Measurements from ENCODE around the gene NREP.

The NREP gene

DNA sequence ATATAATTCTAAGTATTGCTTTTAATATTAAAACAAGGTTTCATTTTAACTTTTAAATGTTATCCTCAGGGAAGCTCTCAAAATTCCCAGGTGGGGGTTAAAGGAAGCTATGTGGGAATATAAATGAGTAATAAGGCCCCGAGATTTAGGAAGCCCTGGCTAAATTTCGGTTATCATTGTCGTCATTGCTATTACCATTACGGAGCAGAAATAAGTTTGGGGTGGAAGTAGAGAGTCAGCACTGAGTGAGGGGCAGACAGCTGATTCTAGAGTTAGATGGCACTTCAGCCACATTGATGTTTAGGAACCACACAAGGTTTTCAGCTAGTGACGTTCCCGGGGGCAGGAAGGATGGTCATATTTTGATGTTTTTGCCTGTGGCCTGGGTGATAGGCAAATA is 74.9 kb downstream of the NREP start:
- no peak for DNase-seq (ENCODE audit: low read depth, low spot score)
- no peak overlapping the region for H3K9ac ChIP-seq (ENCODE audit: insufficient read length, low read depth)
- no peaks in the 10 kb centered on the region for H3K36me3 ChIP-seq (ENCODE audit: insufficient read depth, insufficient read length, low read length)
- H3K4me3 ChIP-seq (ENCODE audit: insufficient read length, low read depth) = no peak overlapping the region
- no peak for TF ChIP-seq ZNF274 (IDR thresholded peaks at IDR 0.05; ENCODE audit: low read depth, low read length)
- no peak for TF ChIP-seq SUZ12 (IDR thresholded peaks at IDR 0.05; ENCODE audit: extremely low read depth, insufficient read depth, insufficient read length)
- no peak for TF ChIP-seq YY1 (IDR thresholded peaks at IDR 0.05; ENCODE audit: insufficient read depth, insufficient read length)
- no peaks in the 10 kb centered on the region for H3K27me3 ChIP-seq (ENCODE audit: insufficient read depth, insufficient read length)
- H3K4me1 ChIP-seq (ENCODE audit: insufficient read depth, insufficient read length) = no peaks in the 10 kb centered on the region
- H3K9me3 ChIP-seq (ENCODE audit: insufficient read depth, low read length) = no peaks in the 10 kb centered on the region

- no peaks in the 10 kb centered on the region for H3K9me3 ChIP-seq (ENCODE audit: insufficient read depth, low read length)
- no peak for DNase-seq (ENCODE audit: low read depth, low spot score)
- no peak overlapping the region for H3K9ac ChIP-seq (ENCODE audit: insufficient read length, low read depth)
- H3K4me1 ChIP-seq (ENCODE audit: insufficient read depth, insufficient read length) = no peaks in the 10 kb centered on the region
- no peak for TF ChIP-seq ZNF274 (IDR thresholded peaks at IDR 0.05; ENCODE audit: low read depth, low read length)
- TF ChIP-seq YY1 (IDR thresholded peaks at IDR 0.05; ENCODE audit: insufficient read depth, insufficient read length) = no peak
- TF ChIP-seq SUZ12 (IDR thresholded peaks at IDR 0.05; ENCODE audit: extremely low read depth, insufficient read depth, insufficient read length) = no peak
- no peaks in the 10 kb centered on the region for H3K36me3 ChIP-seq (ENCODE audit: insufficient read depth, insufficient read length, low read length)
- no peak overlapping the region for H3K4me3 ChIP-seq (ENCODE audit: insufficient read length, low read depth)
- no peaks in the 10 kb centered on the region for H3K27me3 ChIP-seq (ENCODE audit: insufficient read depth, insufficient read length)
These were observed 75.4 kb downstream of the NREP start for GRCh38 chr5:111681414-111682120.

DNA sequence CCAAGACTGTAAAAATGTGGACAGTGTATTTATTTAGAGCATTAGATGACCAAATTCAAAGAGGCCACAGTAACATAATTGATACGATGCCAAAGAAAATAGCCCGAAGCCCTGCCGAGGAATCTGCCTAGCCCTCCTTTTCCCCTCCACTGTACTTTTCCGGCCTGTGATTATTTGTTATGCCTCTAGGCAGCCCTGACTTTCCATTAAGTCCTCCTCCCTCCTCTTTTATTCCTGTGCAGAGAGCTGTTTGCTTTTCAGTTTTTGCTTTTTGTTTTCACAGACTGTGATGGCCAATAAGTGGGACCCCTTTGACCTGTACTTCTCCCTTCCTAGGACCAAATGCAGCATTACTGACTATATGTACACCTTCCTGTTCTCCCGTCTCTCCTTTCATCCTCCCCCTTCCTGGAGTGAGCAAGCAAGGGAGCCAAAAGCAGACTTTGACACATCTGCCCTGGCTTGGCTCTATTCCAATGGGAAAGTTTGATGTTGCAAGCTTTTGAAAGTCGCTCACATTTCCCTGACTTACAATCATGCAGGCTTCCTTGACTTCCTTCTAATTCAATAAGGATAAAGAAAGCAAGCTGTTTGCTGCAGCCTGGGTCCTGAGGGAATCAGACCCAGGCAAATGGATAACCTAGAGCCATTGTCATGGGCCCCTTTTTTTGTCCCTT is 76.1 kb downstream of the NREP start:
- no peak for DNase-seq (ENCODE audit: low read depth, low spot score)
- TF ChIP-seq ZNF274 (IDR thresholded peaks at IDR 0.05; ENCODE audit: low read depth, low read length) (no peak), YY1 (IDR thresholded peaks at IDR 0.05; ENCODE audit: insufficient read depth, insufficient read length) (no peak), SUZ12 (IDR thresholded peaks at IDR 0.05; ENCODE audit: extremely low read depth, insufficient read depth, insufficient read length) (no peak)
- Histone ChIP-seq H3K4me1 (ENCODE audit: insufficient read depth, insufficient read length) (no peaks in the 10 kb centered on the region), H3K36me3 (ENCODE audit: insufficient read depth, insufficient read length, low read length) (no peaks in the 10 kb centered on the region), H3K9me3 (ENCODE audit: insufficient read depth, low read length) (no peaks in the 10 kb centered on the region), H3K4me3 (ENCODE audit: insufficient read length, low read depth) (no peak overlapping the region), H3K27me3 (ENCODE audit: insufficient read depth, insufficient read length) (no peaks in the 10 kb centered on the region), H3K9ac (ENCODE audit: insufficient read length, low read depth) (no peak overlapping the region)

DNA sequence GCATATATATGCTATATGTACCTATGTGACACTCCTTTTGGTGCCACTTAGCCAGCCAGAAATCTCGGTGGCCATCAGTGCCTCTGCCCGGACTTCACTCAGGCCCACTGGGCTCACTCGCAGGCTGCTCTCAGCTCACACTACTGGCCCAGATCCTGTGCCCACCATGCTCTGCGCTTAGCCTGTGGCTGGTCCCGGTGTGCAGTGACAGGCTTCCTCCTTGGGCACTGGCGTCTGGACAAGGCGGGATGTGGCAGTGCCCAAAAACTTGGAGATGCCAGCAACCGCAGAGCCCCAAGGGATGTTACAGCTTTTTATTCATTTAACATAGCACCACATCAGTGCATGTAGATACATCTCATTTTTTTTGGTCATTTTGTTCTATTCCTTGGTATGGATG is 77.4 kb downstream of the NREP start:
- Histone ChIP-seq H3K9ac (ENCODE audit: insufficient read length, low read depth) (no peak overlapping the region), H3K4me1 (ENCODE audit: insufficient read depth, insufficient read length) (no peaks in the 10 kb centered on the region), H3K4me3 (ENCODE audit: insufficient read length, low read depth) (no peak overlapping the region), H3K27me3 (ENCODE audit: insufficient read depth, insufficient read length) (no peaks in the 10 kb centered on the region), H3K9me3 (ENCODE audit: insufficient read depth, low read length) (no peaks in the 10 kb centered on the region), H3K36me3 (ENCODE audit: insufficient read depth, insufficient read length, low read length) (no peaks in the 10 kb centered on the region)
- no peak for DNase-seq (ENCODE audit: low read depth, low spot score)
- no peak for TF ChIP-seq SUZ12 (IDR thresholded peaks at IDR 0.05; ENCODE audit: extremely low read depth, insufficient read depth, insufficient read length)
- no peak for TF ChIP-seq YY1 (IDR thresholded peaks at IDR 0.05; ENCODE audit: insufficient read depth, insufficient read length)
- TF ChIP-seq ZNF274 (IDR thresholded peaks at IDR 0.05; ENCODE audit: low read depth, low read length) = no peak
